Mesodermal cell (in vitro differentiated cells): ENCODE measurements around the gene GCK.
A peak's percentile ranks its signal among the peaks of the same experiment; 100 is the strongest.

Experiments
- H3K27ac ChIP-seq: 2 replicates; pipeline ENCODE4 v1.7.0; 2013; ENCODE audit warnings: mild to moderate bottlenecking, low read depth, low read length, moderate library complexity; ENCODE audit not compliant: severe bottlenecking
- H3K36me3 ChIP-seq: 2 replicates; pipeline ENCODE4 v1.7.1; 2013; ENCODE audit warnings: mild to moderate bottlenecking, low read length, moderate library complexity; ENCODE audit not compliant: control insufficient read depth, insufficient read depth
- H3K4me1 ChIP-seq: one replicate; pipeline ENCODE4 v1.7.1; 2013; ENCODE audit warnings: mild to moderate bottlenecking, low read length; ENCODE audit not compliant: insufficient read depth, control insufficient read depth, poor library complexity, severe bottlenecking
- H3K4me3 ChIP-seq: 2 replicates; pipeline ENCODE4 v1.7.0; 2013; ENCODE audit warnings: low read length, control low read depth, mild to moderate bottlenecking; ENCODE audit not compliant: insufficient read depth, poor library complexity, severe bottlenecking; ENCODE audit errors: extremely low read depth
- H3K9me3 ChIP-seq: 2 replicates; pipeline ENCODE4 v1.7.1; 2013; ENCODE audit warnings: mild to moderate bottlenecking, low read length, moderate library complexity; ENCODE audit not compliant: control insufficient read depth
- WGBS, 2 experiments: methylation state at CpG; one replicate each; pipeline ENCODE4 v1.1.5; 2013; ENCODE audit warnings: missing lambda C conversion rate in 2 of 2; ENCODE audit not compliant: insufficient coverage in 2 of 2; 5-methylcytosine and 5-hydroxymethylcytosine counted together

The GCK gene

DNA sequence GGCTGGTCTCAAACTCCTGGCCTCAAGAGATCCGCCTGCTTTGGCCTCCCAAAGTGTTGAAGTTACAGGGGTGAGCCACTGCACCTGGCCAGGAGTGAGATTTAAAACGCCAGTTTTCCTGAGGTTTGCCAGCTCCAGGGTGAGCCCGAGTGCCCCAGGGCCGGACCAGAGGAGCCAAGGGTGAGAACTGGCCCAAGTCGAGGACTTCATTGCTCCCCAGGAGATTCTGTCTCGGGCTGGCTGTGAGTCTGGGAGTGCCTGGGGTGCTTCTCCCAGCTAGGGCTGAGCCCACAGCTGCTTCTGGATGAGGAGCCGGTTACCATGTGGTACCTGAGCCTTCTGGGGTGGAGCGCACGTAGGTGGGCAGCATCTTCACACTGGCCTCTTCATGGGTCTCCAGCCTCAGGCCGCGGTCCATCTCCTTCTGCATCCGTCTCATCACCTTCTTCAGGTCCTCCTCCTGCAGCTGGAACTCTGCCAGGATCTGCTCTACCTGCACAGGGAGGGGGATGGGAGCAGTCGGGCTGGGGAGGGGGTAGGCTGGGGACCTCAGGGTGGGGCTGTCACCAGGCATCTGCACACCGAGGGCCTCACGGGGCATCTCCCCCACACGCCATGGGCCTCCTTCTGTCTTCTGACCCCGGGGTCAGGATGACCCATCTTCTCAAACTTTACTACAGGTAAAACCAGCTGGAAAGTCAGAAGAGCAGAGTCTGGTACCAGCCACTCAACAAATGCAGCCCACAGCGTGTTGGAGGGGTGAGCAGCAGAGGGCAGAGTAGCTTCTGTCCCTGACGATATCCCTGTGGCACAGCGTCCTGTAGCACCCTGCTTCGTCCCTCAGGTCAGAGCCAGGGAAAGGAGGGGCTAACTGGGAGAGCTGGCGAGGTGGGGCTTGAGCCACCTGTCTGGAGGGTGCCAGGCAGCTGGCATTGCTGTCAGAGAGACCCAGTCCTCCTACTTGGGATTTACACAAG lies 36.0 kb downstream of the GCK start:
- Histone ChIP-seq H3K36me3 (no peaks in the 10 kb centered on the region), H3K9me3 (no peaks in the 10 kb centered on the region), H3K27ac (no peak overlapping the region), H3K4me3 (no peak overlapping the region), H3K4me1 (no peaks in the 10 kb centered on the region)
- WGBS, 2 experiments, result 86 to 88% methylated on average over 13 to 20 of the region's 22 CpGs

DNA sequence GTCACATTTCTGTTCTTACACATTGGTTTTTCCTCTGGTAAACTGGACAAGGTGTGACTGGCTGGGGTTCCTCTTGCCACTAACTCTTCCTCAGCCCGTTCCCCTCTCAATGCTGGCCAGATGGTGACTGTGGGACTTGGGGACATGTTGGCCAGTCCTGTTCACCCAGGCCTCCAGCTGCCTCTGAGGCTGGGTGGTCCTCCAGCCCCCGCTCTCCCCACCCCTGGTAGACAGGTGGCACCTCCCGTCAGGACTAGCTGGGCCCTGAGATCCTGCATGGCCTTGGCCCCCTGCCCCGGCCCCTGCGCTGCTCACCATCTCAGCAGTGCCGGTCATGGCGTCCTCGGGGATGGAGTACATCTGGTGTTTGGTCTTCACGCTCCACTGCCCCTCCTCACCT lies 37.3 kb downstream of the GCK start:
- WGBS, 2 experiments, result 97% methylated on average over 5 to 9 of the region's 9 CpGs
- no peak overlapping the region for H3K27ac ChIP-seq
- no peaks in the 10 kb centered on the region for H3K36me3 ChIP-seq
- H3K4me3 ChIP-seq, result no peak overlapping the region
- H3K9me3 ChIP-seq, result no peaks in the 10 kb centered on the region
- H3K4me1 ChIP-seq, result no peaks in the 10 kb centered on the region

DNA sequence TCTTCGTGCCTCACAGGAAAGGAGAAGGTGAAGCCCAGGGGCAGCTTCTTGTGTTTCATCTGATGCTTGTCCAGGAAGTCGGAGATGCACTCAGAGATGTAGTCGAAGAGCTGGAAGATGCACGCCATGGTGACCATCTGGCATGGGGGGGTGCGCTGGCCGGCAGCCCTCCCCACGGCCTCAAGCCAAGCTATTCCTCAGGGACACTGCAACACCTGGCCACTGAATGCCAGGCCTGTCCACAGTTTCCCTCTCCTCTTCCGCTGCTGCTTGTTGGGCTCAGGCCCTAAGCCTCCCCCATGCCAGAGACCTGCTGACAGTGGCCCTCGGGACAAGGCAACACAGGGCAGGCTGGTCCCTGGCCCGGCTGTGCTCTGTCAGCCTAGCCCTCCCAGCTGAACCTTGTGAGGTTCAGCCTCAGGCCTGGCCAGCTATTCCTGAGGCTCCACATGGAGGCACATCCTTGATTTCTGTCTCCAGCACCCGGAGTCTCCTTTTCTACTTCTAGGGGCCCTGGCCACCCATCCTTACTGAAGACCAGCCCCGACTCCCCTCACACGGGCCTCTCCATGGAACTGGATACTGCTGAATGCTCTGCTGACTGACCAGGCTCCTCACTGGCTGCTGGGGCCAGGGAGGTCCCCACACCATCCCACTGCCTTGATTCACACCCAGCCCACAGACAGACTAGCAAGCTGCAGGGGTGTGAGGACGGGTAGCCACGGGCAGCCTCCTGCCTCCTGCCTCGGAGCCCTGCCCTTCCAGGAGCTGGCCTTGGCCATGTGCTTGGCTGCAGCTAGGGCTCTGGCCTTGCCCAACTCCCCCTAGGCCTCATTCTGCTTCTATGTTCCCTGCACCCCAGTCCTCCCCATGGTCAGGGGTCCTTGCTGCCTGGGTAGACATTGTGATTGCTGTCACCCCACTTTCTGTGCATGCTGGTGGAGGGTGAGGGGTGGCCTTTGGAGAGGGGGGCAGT lies 38.0 kb downstream of the GCK start:
- Histone ChIP-seq H3K4me3 (no peak overlapping the region), H3K9me3 (no peaks in the 10 kb centered on the region), H3K27ac (no peak overlapping the region), H3K4me1 (peaks cover 2% of the 10 kb centered on the region), H3K36me3 (no peaks in the 10 kb centered on the region)
- 84 to 86% methylated on average over 14 to 16 of the region's 16 CpGs for WGBS, 2 experiments

DNA sequence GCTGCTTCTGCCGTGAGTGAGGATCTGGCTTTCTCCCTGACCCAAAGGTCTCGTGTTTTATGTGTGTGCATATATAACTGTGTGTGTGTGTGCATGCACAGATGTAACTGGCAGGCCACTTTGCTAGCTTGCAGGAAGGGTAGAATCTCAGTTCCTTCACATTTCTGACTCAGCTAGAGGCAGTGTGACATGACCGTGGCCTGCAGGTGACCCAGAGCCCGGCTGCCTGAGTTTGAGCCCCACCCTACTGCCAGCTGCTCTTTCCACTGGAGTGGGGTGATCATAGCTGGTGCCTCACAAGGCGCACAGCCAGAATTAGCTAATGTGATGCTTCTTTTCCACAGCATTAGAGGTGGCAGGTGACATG lies 38.8 kb downstream of the GCK start:
- Histone ChIP-seq H3K27ac (no peak overlapping the region), H3K4me3 (no peak overlapping the region), H3K9me3 (no peaks in the 10 kb centered on the region), H3K36me3 (no peaks in the 10 kb centered on the region), H3K4me1 (peaks cover 2% of the 10 kb centered on the region)
- 85 to 100% methylated on average over 3 to 4 of the region's 5 CpGs for WGBS, 2 experiments

DNA sequence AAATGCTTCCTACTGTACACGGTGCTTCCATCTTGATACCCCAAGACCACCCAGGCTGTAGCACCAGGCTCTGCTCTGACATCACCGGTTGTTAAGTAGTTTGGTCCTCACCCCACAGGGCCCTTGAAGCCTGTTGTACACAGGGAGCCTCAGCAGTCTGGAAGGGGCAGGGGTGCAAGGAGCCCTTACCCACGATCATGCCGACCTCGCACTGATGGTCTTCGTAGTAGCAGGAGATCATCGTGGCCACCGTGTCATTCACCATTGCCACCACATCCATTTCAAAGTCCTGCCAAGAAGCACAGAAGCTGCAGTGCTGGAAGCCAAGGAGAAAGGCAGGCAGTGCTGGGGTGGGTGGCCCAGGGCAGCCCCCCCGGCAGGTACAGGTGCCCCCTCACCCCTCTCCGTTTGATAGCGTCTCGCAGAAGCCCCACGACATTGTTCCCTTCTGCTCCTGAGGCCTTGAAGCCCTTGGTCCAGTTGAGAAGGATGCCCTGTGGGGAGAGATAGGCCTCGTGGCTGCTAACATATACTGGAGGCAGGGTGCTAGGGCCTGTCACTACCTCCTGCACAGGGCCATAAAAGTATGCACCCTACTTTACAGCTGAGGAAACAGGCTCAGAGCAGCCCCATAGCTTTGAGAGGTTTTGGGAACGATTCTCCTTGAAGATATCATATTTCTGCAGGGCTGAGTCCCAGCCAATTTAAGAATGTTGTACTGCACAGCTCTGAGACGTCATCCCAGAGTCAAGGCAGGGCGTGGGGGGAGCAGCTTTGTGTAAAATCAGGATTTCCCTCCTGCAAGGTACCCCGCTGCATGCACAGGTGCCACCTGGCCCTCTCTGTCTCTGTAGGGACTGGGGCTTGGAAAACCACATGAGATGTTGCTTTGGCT lies 39.4 kb downstream of the GCK start:
- H3K27ac ChIP-seq, result no peak overlapping the region
- H3K36me3 ChIP-seq, result no peaks in the 10 kb centered on the region
- peaks cover 2% of the 10 kb centered on the region for H3K4me1 ChIP-seq
- no peaks in the 10 kb centered on the region for H3K9me3 ChIP-seq
- H3K4me3 ChIP-seq, result no peak overlapping the region
- 88 to 94% methylated on average over 13 of the region's 18 CpGs for WGBS, 2 experiments

DNA sequence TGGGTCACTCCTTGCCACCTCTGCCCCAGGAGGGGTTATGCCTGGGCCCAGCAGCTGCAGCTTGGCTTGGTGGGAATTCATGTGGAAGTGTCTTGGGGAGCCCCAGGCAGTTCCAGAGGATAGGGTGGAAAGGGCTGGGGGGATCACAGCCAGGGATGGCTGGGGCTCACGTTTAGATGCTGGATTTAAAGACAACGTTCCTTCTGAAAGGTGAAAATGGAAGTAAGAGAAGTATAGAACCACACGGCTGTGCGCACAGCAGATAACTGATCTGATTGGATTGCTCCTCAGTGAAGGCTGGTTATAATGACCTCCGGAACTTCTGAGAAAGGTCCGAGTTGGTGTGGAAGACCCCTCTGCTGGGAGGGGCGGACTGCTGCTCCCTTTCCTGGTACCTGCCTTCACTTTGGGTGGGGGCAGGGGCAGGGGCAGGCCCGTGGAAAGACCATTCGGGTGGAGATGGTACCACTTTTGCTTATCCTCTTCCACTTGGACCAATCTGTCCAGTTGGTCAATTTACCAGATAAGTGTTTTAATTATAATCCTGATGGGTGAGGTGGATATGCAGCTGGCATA lies 40.2 kb downstream of the GCK start:
- Histone ChIP-seq H3K9me3 (no peaks in the 10 kb centered on the region), H3K4me3 (no peak overlapping the region), H3K36me3 (no peaks in the 10 kb centered on the region), H3K4me1 (peaks cover 2% of the 10 kb centered on the region), H3K27ac (no peak overlapping the region)
- 82 to 92% methylated on average over 7 to 9 of the region's 9 CpGs for WGBS, 2 experiments

DNA sequence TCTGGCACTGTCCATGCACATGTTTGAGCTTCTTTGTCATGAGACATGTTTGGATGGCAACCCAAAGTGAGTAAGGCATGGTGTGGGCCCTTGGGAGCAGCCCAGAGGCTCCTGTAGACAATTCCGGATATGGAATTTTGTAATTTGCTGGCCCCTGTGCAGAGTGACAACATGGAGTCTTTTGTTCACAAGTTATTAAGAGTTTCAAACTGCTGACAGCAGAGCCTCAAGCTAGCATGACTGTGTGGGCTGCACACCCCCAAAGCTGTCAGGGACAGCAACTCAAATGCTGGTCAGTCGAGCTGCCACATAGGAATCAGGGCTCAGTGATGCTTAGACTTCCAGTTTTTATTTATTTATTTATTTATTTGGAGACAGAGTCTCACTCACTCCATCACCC lies 41.1 kb downstream of the GCK start:
- H3K36me3 ChIP-seq, result no peaks in the 10 kb centered on the region
- WGBS, 2 experiments, result 86 to 100% methylated on average over 1 to 2 of the region's 2 CpGs
- no peak overlapping the region for H3K27ac ChIP-seq
- peaks cover 2% of the 10 kb centered on the region for H3K4me1 ChIP-seq
- H3K9me3 ChIP-seq, result no peaks in the 10 kb centered on the region
- no peak overlapping the region for H3K4me3 ChIP-seq

DNA sequence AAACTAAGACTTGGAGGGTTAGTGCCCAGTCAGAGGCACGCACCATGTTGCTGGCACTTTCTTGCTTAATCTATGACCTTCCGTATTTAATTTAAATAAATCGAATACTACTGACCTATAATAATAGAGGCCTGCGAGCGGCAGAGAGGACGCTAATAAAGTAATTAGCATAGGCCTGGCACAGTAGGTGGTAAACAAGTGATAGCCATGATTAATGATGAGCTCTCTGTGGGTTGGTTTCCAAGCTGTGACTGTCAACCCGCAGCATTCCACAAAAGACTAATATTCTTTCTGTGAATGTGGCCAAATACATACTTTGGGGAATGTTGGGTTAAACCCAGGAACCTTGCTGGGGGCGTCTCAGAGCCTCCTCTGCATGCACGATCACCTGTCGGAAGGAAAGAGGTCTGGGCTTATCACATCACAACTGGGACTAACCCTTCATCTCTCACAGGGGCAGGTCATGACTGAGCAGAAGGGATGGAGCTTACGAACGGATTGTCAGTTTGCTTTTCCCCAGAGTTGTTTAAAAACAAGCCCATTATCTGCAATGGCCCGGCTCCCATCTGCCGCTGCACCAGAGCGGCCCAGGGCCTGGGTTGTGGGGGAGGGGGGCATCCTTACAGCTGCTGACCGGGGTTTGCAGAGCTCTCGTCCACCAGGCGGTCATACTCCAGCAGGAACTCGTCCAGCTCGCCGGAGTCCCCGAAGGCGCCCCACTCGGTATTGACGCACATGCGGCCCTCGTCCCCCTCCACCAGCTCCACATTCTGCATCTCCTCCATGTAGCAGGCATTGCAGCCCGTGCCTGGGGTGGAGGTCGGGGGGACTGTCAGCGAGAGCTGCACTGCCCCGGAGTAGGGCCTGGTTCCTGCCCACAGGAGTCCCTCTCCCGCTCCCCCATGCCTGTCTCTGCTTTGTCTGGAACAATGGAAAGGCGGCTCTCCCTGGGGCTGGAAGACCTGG lies 41.9 kb downstream of the GCK start:
- 78 to 81% methylated on average over 22 to 24 of the region's 33 CpGs for WGBS, 2 experiments
- H3K9me3 ChIP-seq, result no peaks in the 10 kb centered on the region
- no peaks in the 10 kb centered on the region for H3K36me3 ChIP-seq
- peak overlapping the region; percentile 16 for H3K27ac ChIP-seq
- H3K4me1 ChIP-seq, result peaks cover 2% of the 10 kb centered on the region
- no peak overlapping the region for H3K4me3 ChIP-seq
